Activated T-cell treated with anti-CD3 and anti-CD28 coated beads, Interleukin-2, amount 50 U/mL, for 72 hours (primary cell): ENCODE results near the gene SMAD4. TPM values are rescaled to one million over a fixed set of nuclear protein-coding genes. Genes with fewer than 3 reads are reported as not detected.
A peak's percentile ranks its signal among the peaks of the same experiment; 100 is the strongest.

Experiments
- ATAC-seq, 2 donors: fragments of 150-1000 bp; cut with Tn5 transposase; replicated peaks in 1 of 2; 2 replicates each; pipeline ENCODE4 v1.10.0; 2021; ENCODE audit warnings: moderate library complexity in 2 of 2, mild to moderate bottlenecking in 1 of 2
- DNase-seq, 2 donors: peaks; one replicate each; pipeline ENCODE4 v3.0.0; 2021 to 2022; ENCODE audit warnings: mixed read lengths in 1 of 2
- H3K27ac Mint-ChIP-seq: one replicate; pipeline ENCODE4 v1.8.0; 2022; ENCODE audit warnings: mild to moderate bottlenecking, moderate library complexity, mixed read lengths
- H3K27me3 Mint-ChIP-seq: one replicate; pipeline ENCODE4 v1.8.0; 2022; ENCODE audit warnings: low read depth, mixed read lengths
- H3K36me3 Mint-ChIP-seq, 2 donors: one replicate each; pipeline ENCODE4 v1.8.0; 2022; ENCODE audit warnings: mixed read lengths in 2 of 2, mild to moderate bottlenecking in 1 of 2; ENCODE audit not compliant: insufficient read depth in 2 of 2
- H3K4me1 Mint-ChIP-seq: one replicate; pipeline ENCODE4 v1.8.0; 2022; ENCODE audit warnings: low read depth, mixed read lengths
- H3K4me3 Mint-ChIP-seq, 2 donors: one replicate each; pipeline ENCODE4 v1.8.0; 2022; ENCODE audit warnings: mild to moderate bottlenecking in 2 of 2, mixed read lengths in 2 of 2, moderate library complexity in 2 of 2
- H3K9me3 Mint-ChIP-seq, 2 donors: one replicate each; pipeline ENCODE4 v1.8.0; 2022; ENCODE audit warnings: mixed read lengths in 2 of 2
- total RNA-seq, 2 donors: library from RNA; stranded (reverse); gene quantifications; one replicate each; pipeline ENCODE4 v1.2.3, GENCODE V29; 2022

The SMAD4 gene
- total RNA-seq, 2 donors from 2014 or later = 84.7 to 97.0 TPM

DNA sequence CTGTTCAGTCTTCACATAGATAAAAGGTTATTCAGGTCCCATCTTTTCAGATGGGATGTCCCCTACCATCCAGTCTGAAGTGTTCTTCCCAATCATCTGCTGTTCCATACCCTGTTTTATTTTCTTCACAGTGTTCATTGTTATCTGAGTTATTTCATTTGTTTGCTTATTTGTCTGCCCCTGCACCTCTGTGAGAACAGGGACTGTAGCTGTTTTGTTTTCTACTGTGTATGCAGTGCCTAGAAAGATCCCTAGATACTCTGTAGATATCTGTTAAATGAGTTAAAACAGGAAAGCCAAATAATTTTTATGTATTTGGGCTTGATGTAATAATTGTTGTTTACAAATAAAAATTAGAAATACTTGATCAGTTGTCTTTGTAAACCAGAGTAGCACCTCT lies 34.2 kb downstream of the SMAD4 start:
- H3K4me3 Mint-ChIP-seq = no peak overlapping the region
- ATAC-seq = no peak

DNA sequence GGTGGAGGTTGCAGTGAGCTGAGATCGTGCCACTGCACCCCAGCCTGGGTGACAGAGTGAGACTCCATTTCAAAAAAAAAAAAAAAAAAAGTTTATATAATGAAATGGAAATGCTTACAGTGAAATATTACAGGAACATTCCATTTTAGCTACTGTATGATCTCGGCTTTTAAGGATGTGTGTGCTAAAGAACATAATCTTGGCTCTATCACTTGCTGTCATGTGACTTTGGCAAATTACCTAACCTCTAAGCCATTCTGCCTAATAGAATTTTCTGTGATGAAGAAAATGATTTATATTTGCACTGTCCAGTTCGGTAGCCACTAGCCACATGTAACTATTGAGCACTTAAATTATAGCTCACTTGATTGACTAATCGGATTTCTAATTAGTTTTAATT lies 36.3 kb downstream of the SMAD4 start:
- Mint-ChIP-seq H3K9me3 (no peaks in the 10 kb centered on the region), H3K27ac (no peak overlapping the region), H3K4me3 (no peak overlapping the region), H3K36me3 (peaks cover 5 to 36% of the 10 kb centered on the region in 2 donors), H3K4me1 (peaks cover 17% of the 10 kb centered on the region), H3K27me3 (no peaks in the 10 kb centered on the region)
- ATAC-seq (no peak), DNase-seq (no peak)

More for the DNA sequence above, 34.2 kb downstream of the SMAD4 start:
- Mint-ChIP-seq H3K4me1 (no peaks in the 10 kb centered on the region), H3K27ac (peak overlapping the region; percentile 48), H3K27me3 (no peaks in the 10 kb centered on the region), H3K9me3 (no peaks in the 10 kb centered on the region), H3K36me3 (peaks cover 4 to 30% of the 10 kb centered on the region in 2 donors)
- DNase-seq = no peak

DNA sequence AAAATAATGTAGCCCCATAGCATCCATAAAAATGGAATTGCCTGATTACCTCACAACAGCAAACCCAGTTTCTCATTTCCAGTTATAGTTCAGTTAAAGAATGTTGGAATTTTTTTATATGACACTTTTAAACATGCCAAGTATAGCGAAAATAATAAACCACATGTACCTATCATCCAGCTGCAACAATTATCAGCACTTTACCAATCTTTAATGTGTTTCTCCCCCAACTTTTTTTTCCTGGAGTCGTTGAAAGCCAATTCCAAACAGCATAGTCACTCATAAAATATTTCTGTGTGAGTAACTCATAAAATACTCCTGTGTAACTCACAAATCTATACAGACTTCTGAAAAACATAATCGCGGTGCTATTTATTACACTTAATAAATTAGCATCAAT lies 38.1 kb downstream of the SMAD4 start:
- H3K27me3 Mint-ChIP-seq = no peaks in the 10 kb centered on the region
- peak overlapping the region; percentile 24 for H3K27ac Mint-ChIP-seq
- DNase-seq = no peak
- ATAC-seq = no peak
- H3K9me3 Mint-ChIP-seq = no peaks in the 10 kb centered on the region
- H3K36me3 Mint-ChIP-seq = peaks cover 5 to 44% of the 10 kb centered on the region in 2 donors
- H3K4me1 Mint-ChIP-seq = peaks cover 28% of the 10 kb centered on the region
- no peak overlapping the region for H3K4me3 Mint-ChIP-seq

DNA sequence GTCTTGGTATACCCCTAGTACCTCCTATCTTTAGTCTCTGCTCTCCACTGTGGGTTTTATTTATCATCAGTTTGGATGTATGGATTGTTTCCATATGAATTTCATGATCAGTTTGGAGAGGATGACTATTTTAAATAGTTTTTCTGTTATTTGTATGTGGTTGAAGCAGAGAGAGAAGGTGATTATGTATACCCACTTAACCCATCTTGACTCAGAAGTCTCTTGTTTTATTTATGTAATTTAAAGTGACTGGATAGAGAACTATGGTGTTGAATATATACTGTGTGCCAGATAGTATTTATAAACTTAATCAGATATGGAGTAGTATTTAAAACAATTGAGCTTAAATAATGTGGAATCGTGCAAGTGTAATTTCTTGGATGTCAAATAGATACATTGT lies 39.9 kb downstream of the SMAD4 start:
- H3K4me3 Mint-ChIP-seq = peak overlapping the region in 1 of 2 donors; percentile 12
- peak overlapping the region; percentile 85 for H3K27ac Mint-ChIP-seq
- ATAC-seq (peak in 1 of 2 donors; percentile 49), DNase-seq (no peak)
- peaks cover 2 to 38% of the 10 kb centered on the region in 2 donors for H3K36me3 Mint-ChIP-seq
- H3K4me1 Mint-ChIP-seq = peaks cover 42% of the 10 kb centered on the region
- H3K9me3 Mint-ChIP-seq = no peaks in the 10 kb centered on the region
- no peaks in the 10 kb centered on the region for H3K27me3 Mint-ChIP-seq

DNA sequence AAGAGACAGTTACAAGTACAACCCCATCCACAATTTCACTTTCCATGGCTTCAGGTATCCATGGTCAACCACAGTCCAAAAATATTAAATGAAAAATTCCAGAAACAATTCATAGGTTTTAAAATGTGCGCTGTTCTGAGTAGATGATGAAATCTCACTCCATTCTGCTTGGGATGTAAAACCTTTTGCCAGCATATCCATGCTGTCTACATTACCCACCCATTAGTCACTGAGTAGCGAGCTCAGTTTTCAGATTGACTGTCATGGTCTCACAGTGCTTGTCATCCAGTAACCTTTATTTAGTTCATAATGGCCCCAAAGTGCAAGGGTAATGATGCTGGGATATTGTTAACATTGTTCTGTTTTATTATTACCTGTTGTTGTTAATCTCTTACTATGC lies 40.5 kb downstream of the SMAD4 start:
- Mint-ChIP-seq H3K9me3 (no peaks in the 10 kb centered on the region), H3K4me1 (peaks cover 42% of the 10 kb centered on the region), H3K27ac (peak overlapping the region; percentile 73), H3K27me3 (no peaks in the 10 kb centered on the region), H3K36me3 (peaks cover 2 to 37% of the 10 kb centered on the region in 2 donors), H3K4me3 (peak overlapping the region in 1 of 2 donors; percentile 41)
- ATAC-seq (peak; percentile 81 to 93), DNase-seq (peak in 1 of 2 donors; percentile 5)

DNA sequence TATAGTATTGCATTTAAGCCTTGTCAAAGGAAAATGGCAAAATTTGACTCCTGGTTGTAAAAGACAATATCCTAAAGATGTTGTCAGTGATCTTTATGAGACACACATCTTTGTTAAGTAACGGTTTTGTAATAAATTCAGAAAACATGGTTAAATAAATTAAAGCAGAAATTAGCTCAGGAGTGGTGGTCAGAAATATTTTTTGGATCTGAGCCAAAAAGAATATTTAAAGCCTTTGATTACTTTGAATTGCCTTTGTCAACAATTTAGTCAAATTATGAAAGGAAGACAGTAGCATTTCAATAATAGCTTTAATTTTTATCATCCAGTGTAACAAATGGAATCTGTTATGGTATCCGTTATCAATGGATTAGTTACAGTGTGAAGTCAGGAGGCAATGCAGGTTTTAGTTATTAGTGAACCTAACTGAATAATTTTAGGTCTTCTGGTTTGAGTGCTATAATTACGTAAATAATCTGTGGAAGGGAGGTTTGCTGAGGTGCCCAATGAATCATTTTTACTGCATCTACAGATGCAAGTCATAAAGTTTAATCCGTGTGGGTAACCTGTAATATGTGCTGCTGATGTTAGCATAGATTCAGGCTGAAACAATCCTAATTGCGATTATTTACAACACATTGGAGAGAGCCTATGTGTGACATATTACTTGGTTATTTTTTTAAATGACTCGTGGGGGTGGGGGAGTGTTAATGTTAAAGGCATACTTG lies 42.7 kb downstream of the SMAD4 start:
- DNase-seq (no peak), ATAC-seq (no peak)
- Mint-ChIP-seq H3K9me3 (no peaks in the 10 kb centered on the region), H3K27me3 (no peaks in the 10 kb centered on the region), H3K27ac (no peak overlapping the region), H3K4me1 (peaks cover 42% of the 10 kb centered on the region), H3K4me3 (no peak overlapping the region), H3K36me3 (peaks cover 4 to 48% of the 10 kb centered on the region in 2 donors)

DNA sequence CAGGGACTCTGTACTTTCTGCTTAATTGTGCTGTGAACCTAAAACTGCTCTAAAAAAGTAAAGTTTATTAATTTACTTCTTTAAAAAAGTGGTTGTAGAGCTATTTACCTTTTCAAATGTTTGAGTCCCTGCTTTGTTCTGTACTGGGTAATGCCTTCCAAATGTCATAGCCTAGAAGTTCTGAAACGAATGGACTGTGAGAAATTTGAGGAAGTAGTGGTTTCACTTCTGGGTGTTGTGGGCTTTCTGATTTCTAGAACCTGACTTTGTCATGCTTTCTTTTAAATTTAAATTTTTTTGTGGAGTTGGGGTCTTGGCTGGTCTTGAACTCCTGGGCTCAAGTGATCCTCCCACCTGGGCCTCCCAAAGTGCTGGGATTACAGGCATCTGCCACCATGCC lies 44.6 kb downstream of the SMAD4 start:
- Mint-ChIP-seq H3K4me3 (no peak overlapping the region), H3K27ac (no peak overlapping the region), H3K36me3 (peaks cover 4 to 44% of the 10 kb centered on the region in 2 donors), H3K9me3 (no peaks in the 10 kb centered on the region), H3K27me3 (no peaks in the 10 kb centered on the region), H3K4me1 (peaks cover 41% of the 10 kb centered on the region)
- ATAC-seq (no peak), DNase-seq (no peak)

DNA sequence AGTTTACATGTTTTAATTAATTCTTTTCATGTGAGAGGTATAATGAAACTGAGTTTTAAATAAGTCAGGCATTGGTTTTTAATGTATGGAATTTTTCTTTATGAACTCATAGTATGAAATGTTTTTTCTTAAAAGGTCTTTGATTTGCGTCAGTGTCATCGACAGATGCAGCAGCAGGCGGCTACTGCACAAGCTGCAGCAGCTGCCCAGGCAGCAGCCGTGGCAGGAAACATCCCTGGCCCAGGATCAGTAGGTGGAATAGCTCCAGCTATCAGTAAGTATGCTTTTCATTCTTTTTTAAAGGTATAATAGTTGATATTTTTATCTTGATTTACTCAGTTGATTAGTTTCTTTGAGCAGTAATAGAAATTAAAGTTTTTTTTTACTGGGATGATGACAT lies 46.5 kb downstream of the SMAD4 start:
- ATAC-seq (no peak), DNase-seq (no peak)
- H3K9me3 Mint-ChIP-seq = no peaks in the 10 kb centered on the region
- no peaks in the 10 kb centered on the region for H3K27me3 Mint-ChIP-seq
- H3K36me3 Mint-ChIP-seq = peaks cover 2 to 44% of the 10 kb centered on the region in 2 donors
- peaks cover 26% of the 10 kb centered on the region for H3K4me1 Mint-ChIP-seq
- H3K4me3 Mint-ChIP-seq = no peak overlapping the region
- no peak overlapping the region for H3K27ac Mint-ChIP-seq

DNA sequence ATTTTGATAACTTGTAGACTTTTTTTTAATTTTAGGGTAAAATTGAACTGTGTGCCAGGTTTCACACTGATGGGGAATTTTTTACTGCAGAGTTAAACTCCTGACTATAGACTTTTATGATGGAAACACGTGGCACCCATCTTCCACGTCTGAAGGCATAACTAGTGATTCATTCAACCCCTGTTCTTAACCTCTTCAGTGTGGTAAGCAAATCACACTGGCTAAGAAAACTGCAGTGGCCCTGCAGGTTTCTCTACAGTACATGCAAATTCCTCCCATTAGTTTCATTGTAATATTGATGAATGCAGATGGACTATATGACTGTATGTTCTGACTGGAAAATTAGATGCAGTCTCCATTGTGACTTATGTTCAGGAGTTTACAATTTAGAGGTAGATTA lies 47.2 kb downstream of the SMAD4 start:
- Mint-ChIP-seq H3K36me3 (peaks cover 2 to 38% of the 10 kb centered on the region in 2 donors), H3K4me1 (peaks cover 29% of the 10 kb centered on the region), H3K9me3 (no peaks in the 10 kb centered on the region), H3K27me3 (no peaks in the 10 kb centered on the region), H3K4me3 (no peak overlapping the region), H3K27ac (no peak overlapping the region)
- DNase-seq (no peak), ATAC-seq (no peak)

DNA sequence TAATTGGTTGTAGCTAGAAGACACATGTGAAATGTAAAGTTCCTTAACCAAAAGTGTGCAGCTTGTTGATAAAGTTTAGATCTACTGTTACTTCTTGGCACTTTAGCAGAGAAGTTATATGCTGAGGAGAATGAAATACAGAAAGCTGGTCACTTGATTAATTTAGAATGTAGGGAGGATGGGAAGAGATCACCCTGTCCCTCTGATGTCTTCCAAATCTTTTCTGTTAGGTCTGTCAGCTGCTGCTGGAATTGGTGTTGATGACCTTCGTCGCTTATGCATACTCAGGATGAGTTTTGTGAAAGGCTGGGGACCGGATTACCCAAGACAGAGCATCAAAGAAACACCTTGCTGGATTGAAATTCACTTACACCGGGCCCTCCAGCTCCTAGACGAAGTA lies 48.0 kb downstream of the SMAD4 start:
- H3K4me1 Mint-ChIP-seq = peaks cover 34% of the 10 kb centered on the region
- H3K27me3 Mint-ChIP-seq = no peaks in the 10 kb centered on the region
- H3K4me3 Mint-ChIP-seq = no peak overlapping the region
- no peaks in the 10 kb centered on the region for H3K9me3 Mint-ChIP-seq
- no peak for ATAC-seq
- peaks cover 2 to 40% of the 10 kb centered on the region in 2 donors for H3K36me3 Mint-ChIP-seq
- no peak overlapping the region for H3K27ac Mint-ChIP-seq
- DNase-seq = no peak

DNA sequence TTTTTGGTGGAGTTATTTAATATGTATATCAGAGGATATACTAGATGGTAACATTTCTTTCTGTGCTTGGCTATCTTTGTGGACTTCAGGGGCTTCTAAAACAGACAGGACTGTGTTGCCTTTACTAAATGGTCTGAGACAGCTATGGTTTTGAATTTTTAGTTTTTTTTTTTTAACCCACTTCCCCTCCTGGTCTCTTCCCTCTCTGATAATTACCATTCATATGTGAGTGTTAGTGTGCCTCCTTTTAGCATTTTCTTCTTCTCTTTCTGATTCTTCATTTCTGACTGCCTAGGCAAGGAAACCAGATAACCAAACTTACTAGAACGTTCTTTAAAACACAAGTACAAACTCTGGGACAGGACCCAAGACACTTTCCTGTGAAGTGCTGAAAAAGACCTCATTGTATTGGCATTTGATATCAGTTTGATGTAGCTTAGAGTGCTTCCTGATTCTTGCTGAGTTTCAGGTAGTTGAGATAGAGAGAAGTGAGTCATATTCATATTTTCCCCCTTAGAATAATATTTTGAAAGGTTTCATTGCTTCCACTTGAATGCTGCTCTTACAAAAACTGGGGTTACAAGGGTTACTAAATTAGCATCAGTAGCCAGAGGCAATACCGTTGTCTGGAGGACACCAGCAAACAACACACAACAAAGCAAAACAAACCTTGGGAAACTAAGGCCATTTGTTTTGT lies 52.7 kb downstream of the SMAD4 start:
- Mint-ChIP-seq H3K4me1 (peaks cover 24% of the 10 kb centered on the region), H3K36me3 (peaks cover 19 to 56% of the 10 kb centered on the region in 2 donors), H3K27me3 (no peaks in the 10 kb centered on the region), H3K4me3 (peak overlapping the region; percentile 41 to 52), H3K27ac (peak overlapping the region; percentile 89), H3K9me3 (peaks cover 7 to 10% of the 10 kb centered on the region in 2 donors)
- DNase-seq (no peak), ATAC-seq (peak in 1 of 2 donors; percentile 34)

DNA sequence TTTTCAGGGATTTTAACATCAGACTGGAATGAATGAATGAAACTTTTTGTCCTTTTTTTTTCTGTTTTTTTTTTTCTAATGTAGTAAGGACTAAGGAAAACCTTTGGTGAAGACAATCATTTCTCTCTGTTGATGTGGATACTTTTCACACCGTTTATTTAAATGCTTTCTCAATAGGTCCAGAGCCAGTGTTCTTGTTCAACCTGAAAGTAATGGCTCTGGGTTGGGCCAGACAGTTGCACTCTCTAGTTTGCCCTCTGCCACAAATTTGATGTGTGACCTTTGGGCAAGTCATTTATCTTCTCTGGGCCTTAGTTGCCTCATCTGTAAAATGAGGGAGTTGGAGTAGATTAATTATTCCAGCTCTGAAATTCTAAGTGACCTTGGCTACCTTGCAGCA lies 53.4 kb downstream of the SMAD4 start:
- Mint-ChIP-seq H3K27me3 (no peaks in the 10 kb centered on the region), H3K36me3 (peaks cover 22 to 58% of the 10 kb centered on the region in 2 donors), H3K27ac (no peak overlapping the region), H3K4me3 (no peak overlapping the region), H3K4me1 (peaks cover 24% of the 10 kb centered on the region), H3K9me3 (peaks cover 7 to 13% of the 10 kb centered on the region in 2 donors)
- DNase-seq (no peak), ATAC-seq (no peak)

DNA sequence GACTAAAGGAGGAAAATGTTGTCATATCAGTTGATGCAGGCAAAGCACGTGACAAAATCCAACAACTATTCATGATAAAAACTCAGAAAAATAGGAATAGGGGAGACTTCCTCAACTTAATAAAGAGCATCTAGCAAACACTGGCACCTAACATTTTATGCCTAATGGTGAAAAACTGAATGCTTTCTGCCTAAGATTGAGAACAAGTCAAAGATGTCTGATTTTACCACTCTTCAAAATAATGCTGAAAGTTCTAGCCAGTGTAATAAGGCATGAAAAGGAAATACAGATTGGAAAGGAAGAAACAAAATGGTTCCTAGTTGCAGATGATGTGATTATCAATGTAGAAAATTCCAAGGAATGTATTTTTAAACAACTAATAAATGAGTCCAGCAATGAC lies 58.4 kb downstream of the SMAD4 start:
- Mint-ChIP-seq H3K27ac (no peak overlapping the region), H3K36me3 (peaks cover 23 to 42% of the 10 kb centered on the region in 2 donors), H3K9me3 (peaks cover 9 to 16% of the 10 kb centered on the region in 2 donors), H3K27me3 (no peaks in the 10 kb centered on the region), H3K4me3 (no peak overlapping the region), H3K4me1 (peaks cover 1% of the 10 kb centered on the region)
- ATAC-seq (no peak), DNase-seq (no peak)
